ENCODE measurements around the gene MTMR3. TPM values are rescaled to one million over a fixed set of nuclear protein-coding genes. Genes with fewer than 3 reads are reported as not detected.
"Not testable (repeated sequence)": the region's sequence is repeated elsewhere in the genome, so short reads cannot be mapped to it uniquely, and the experiment has no call there.

MTMR3 gene
- total RNA-seq: 26.1 TPM

- TF ChIP-seq, protein P1, sequence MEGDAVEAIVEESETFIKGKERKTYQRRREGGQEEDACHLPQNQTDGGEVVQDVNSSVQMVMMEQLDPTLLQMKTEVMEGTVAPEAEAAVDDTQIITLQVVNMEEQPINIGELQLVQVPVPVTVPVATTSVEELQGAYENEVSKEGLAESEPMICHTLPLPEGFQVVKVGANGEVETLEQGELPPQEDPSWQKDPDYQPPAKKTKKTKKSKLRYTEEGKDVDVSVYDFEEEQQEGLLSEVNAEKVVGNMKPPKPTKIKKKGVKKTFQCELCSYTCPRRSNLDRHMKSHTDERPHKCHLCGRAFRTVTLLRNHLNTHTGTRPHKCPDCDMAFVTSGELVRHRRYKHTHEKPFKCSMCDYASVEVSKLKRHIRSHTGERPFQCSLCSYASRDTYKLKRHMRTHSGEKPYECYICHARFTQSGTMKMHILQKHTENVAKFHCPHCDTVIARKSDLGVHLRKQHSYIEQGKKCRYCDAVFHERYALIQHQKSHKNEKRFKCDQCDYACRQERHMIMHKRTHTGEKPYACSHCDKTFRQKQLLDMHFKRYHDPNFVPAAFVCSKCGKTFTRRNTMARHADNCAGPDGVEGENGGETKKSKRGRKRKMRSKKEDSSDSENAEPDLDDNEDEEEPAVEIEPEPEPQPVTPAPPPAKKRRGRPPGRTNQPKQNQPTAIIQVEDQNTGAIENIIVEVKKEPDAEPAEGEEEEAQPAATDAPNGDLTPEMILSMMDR (IDR thresholded peaks at IDR 0.05): peak; percentile 47 to 64 (median 61)
- intact Hi-C loops (cut with DNase I): loop anchor here (1.0 to 10.0 kb wide), 4 partner anchors 45 to 281 kb away; partner anchors contain the start of genes ASCC2, NF2, UQCR10 and ZMAT5
- DNase-seq (ENCODE audit: low spot score in 2 of 2): peak; percentile 76 to 96
Measured at GRCh38 chr22:29883045-29883774, at the start of gene MTMR3. Gene MTMR3, plus strand, starts transcription at chr22:29883174. Its CDS starts 87,886 bp downstream, at chr22:29971060.

GRCh38 chr22:29833392-29833965 lies 49.5 kb upstream of the MTMR3 start:
- Histone ChIP-seq H3K4me3 (no peak overlapping the region), H3K27ac (no peak overlapping the region), H3K4me1 (peaks cover 5 to 13% of the 10 kb centered on the region in 2 donors), H3K36me3 (peaks cover 10 to 48% of the 10 kb centered on the region in 2 donors), H3K27me3 (no peaks in the 10 kb centered on the region), H3K9me3 (no peaks in the 10 kb centered on the region)
- TF ChIP-seq, protein P1 (IDR thresholded peaks at IDR 0.05): no peak
- DNase-seq (ENCODE audit: low spot score in 2 of 2): no peak
- intact Hi-C loops (cut with DNase I): no loop called here

More at GRCh38 chr22:29883045-29883774, at the start of gene MTMR3:
- H3K9me3 ChIP-seq: no peaks in the 10 kb centered on the region
- peak within 1 kb of the TSS; percentile 79 to 82 for H3K4me3 ChIP-seq
- H3K27ac ChIP-seq: peak within 1 kb of the TSS; percentile 89 to 93
- H3K27me3 ChIP-seq: no peaks in the 10 kb centered on the region
- H3K4me1 ChIP-seq: peaks cover 0 to 7% of the 10 kb centered on the region in 2 donors
- no peaks in the 10 kb centered on the region for H3K36me3 ChIP-seq

DNA sequence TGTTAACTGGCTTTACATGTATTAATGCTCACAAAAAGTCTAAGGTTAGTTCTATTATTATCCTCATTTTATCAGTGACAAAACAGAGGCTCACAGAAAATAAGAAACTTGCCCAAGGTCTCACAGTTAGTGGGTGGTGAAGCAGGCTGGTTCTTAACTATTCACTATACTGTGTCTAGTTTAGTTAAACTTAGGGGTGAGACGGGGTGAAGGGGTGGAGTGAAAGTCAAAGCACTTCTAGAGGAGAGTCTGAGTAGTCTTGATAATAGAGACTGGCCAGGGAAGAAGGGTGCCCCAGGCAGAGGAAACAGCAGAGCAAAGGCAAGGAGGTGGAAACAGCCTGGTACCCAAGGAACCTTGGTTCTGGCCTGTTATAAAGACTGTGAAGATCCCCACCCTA lies 48.9 kb upstream of the MTMR3 start:
- Histone ChIP-seq H3K36me3 (peaks cover 10 to 42% of the 10 kb centered on the region in 2 donors), H3K9me3 (no peaks in the 10 kb centered on the region), H3K4me1 (peaks cover 5 to 13% of the 10 kb centered on the region in 2 donors), H3K27me3 (no peaks in the 10 kb centered on the region), H3K4me3 (no peak overlapping the region), H3K27ac (no peak overlapping the region)
- no peak for DNase-seq (ENCODE audit: low spot score in 2 of 2)
- intact Hi-C loops (cut with DNase I): no loop called here
- TF ChIP-seq, protein P1 (IDR thresholded peaks at IDR 0.05): no peak

- H3K9me3 ChIP-seq; DNase-seq (ENCODE audit: low spot score in 2 of 2); H3K27me3 ChIP-seq; H3K27ac ChIP-seq; intact Hi-C loops (cut with DNase I): not testable (repeated sequence)
- H3K4me3 ChIP-seq: peak overlapping the region in 1 of 2 donors; percentile 71
- peaks cover 10 to 18% of the 10 kb centered on the region in 2 donors for H3K36me3 ChIP-seq
- H3K4me1 ChIP-seq: peaks cover 5 to 13% of the 10 kb centered on the region in 2 donors
Measured at GRCh38 chr22:29836791-29837370, 46.1 kb upstream of the MTMR3 start.

DNA sequence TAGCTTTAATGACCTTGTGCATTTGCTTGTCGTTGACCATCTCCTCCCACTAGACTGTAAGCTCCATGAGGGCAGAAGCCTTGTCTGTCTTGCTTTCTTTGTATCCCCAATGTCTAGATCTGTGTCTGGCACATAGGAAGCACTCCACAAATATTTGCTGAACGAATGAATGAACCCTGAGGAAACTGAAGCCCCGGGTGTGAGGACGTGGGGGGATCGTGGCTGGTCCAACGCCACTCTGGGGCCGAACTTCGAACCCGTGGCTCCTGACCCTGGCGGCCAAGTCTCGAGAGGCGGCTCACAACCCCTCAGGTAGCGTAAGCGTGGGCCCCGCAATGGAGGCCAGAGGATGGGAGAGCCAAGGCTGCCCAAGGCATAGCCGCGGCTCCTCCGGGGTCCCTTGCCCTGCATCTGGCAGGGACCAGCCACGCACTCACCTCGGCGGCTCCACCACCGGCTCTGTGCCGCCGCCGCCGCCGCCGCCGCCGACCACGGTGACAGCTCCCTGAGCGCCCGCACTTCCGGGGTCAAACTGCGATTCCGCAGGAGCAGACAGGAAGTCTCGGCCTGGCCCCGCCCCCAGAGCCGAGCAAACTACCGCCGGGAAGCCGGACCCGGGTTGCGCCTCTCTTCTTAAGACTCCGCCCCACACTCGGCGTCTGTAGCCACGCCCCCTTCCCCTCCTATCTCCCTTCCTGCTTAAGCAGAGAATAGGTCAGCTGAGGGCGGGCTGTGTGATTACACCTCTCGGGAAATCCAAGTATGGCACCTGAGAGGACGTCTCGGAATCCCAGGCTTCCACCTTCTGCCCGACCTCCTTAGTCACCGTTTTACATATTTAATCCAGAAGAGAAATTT lies 45.0 kb upstream of the MTMR3 start, which contains the start of gene ASCC2:
ASCC2 (minus strand) TSS at position 534 of the 858 bp plus-strand sequence. CDS start 5,949 bp downstream, outside the sequence.
- Histone ChIP-seq H3K4me1 (peaks cover 5 to 13% of the 10 kb centered on the region in 2 donors), H3K9me3 (no peaks in the 10 kb centered on the region), H3K4me3 (peak within 1 kb of the TSS; percentile 69 to 71), H3K27ac (peak within 1 kb of the TSS; percentile 68 to 83), H3K36me3 (peaks cover 7 to 12% of the 10 kb centered on the region in 2 donors), H3K27me3 (no peaks in the 10 kb centered on the region)
- peak; percentile 95 to 100 for DNase-seq (ENCODE audit: low spot score in 2 of 2)
- TF ChIP-seq, protein P1 (IDR thresholded peaks at IDR 0.05): peak in 1 of 3 experiments; percentile 8
- intact Hi-C loops (cut with DNase I): loop anchor here (1.0 to 2.0 kb wide), 4 partner anchors 45 to 235 kb away; partner anchors contain the start of genes MTMR3, NF2, UQCR10 and ZMAT5

Data from ascending aorta (tissue), 2 donors.